GM21367 (cell line): Measurements from ENCODE around the gene FBXO34.
A peak's percentile ranks its signal among the peaks of the same experiment; 100 is the strongest.
"Not testable (repeated sequence)": the region's sequence is repeated elsewhere in the genome, so short reads cannot be mapped to it uniquely, and the experiment has no call there.

Source experiments
- ATAC-seq: cut with Tn5 transposase; IDR thresholded peaks from one replicate; pipeline ENCODE4 v1.9.1; 2021; ENCODE audit not compliant: unreplicated experiment

Gene FBXO34

DNA sequence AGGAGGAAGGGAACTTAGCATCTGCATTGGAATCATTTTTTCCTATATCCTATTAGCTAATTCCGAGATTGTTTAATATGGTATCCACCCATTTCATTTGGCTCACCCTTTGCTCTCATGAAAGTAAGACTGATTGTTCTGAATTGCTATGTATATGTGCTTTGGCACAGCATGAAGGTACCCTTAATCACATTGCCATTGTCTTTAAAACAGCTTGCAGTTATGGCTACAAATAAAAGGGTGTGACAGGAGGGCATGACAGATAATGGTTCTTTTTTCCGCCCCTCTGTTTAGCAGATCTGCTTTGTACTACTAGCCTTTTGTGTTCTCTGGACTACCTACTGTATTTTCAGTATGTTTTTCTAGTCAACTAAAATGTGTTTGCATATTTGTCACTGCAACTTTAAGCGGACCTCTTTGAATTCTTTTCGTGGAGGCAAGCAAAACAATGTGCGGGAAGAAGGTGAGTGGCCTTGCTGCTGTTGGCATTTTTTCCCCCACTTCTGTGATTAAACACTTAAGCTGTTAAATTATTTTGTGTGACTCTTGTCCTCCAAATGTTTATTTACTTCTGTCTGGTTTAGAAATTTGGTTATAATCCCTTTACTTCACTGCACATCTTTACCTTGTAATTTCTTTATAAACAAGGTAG, 35.8 kb downstream of the FBXO34 start:
- no peak for ATAC-seq

DNA sequence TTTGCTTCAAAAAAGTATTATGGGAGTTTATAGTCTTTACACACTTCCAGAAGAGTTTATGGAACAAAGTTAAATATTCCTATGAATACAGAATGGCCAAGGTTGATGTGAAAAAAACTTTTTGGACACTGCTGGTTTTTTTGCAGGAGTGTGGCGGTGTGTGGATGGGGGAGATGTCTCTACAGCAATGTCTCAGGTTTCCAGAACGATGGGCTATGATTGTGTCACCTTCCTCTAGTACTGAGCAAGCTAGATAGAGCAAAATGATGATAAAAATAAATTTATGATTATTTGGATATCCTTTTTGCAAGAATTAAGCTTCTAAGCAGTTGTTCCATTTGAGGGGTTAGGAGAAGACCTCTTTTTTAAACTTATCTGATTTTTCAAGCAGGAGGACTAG, 37.9 kb downstream of the FBXO34 start:
- no peak for ATAC-seq

DNA sequence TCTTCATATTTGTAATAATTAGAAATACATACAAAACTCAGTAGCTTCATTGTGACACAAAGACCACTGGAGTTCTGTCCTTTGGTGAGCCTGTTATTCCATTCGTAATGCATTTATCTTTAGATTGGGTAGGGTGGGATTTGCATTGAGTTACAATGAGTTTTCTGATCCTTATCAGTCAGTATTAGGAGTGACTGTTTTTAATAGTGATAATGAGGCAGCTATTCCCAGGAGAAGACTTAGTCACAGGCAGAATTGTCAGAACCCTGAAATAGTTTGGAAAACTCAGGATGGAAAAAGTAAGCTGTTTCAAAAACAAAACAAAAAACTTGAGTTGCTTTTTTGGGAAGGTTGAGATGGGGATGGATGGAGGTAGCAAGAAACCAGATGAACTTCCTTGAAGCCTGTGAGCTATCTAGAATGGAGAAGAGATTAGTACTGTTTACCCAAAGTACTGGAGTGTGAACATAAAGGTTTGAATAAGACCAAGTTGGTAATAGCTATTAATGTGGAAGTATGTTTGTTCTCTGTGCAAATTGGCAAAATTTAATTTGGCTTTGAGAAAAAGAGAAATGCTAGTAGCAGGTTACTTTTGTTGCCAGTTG, 38.6 kb downstream of the FBXO34 start:
- ATAC-seq, result no peak

DNA sequence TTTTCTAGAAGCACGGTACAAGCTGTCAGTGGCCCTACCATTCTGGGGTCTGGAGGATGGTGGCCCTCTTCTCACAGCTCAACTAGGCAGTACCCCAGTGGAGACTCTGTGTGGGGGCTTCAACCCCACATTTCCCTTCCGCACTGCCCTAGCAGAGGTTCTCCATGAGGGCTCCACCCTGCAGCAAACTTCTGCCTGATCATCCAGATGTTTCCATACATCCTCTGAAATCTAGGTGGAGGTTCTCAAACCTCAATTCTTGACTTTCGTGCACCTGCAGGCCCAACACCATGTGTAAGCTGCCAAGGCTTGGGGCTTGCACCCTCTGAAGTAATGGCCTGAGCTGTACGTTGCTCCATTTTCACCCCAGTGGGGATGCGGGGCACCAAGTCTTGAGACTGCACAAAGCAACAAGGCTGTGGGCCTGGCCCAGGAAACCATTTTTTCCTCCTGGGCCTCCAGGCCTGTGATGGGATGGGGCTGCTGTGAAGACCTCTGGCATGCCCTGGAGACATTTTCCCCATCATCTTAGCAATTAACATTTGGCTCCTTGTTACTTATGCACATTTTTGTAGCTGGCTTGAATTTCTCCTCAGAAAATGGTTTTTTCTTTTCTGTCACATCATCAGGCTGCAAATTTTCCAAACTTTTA, 41.3 kb downstream of the FBXO34 start:
- ATAC-seq, result not testable (repeated sequence)

DNA sequence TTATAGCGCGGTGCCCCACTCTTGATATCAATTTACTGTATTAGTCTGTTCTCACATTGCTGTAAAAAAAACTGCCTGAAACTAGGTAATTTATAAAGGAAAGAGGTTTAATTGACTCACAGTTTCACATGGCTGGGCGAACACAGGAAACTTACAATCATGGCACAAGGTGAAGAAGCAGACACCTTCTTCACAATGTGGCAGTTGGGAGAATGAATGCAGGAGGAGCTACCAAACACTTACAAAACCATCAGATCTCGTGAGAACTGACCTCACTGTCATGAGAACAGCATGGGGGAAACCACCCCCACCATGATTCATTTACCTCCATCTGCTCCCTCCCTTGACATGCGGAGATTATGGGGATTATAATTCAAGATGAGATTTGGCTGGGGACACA, 42.3 kb downstream of the FBXO34 start:
- ATAC-seq, result no peak

DNA sequence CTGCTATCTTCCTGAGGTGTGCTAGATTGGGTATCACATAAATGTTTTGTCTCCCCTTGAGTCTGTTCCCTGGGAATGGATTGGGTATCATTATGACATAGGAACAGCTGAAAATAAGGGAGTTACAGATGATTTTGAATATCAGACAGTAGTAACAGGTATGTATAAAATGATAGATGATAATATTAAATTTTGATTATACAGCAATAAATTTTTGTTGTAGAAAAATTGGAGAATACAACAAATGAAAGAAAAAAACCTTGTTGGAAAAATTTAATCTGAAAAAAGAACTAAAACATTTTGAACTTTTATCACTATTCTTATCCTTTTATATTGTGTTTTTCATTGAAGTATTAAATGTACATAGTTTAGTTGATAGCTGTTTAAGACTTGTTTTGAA, 43.2 kb downstream of the FBXO34 start:
- no peak for ATAC-seq

DNA sequence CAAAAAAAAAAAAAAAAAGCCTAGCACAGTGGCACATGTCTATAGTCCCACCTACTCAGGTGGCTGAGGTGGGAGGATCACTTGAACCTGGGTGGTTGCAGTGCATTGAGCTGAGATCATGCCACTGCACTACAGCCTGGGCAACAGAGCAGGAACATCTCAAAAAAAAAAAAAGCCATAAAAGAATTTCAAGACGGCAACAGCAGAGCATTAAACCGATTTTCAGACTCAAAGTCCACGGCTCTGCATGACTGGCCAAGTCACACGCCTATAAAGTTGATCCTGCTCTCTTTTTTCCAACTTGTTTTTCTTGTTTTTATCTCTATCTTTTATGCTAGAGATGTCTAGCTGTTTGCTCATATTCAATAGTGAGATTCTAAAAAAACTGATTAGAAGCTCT, 45.3 kb downstream of the FBXO34 start:
- no peak for ATAC-seq

DNA sequence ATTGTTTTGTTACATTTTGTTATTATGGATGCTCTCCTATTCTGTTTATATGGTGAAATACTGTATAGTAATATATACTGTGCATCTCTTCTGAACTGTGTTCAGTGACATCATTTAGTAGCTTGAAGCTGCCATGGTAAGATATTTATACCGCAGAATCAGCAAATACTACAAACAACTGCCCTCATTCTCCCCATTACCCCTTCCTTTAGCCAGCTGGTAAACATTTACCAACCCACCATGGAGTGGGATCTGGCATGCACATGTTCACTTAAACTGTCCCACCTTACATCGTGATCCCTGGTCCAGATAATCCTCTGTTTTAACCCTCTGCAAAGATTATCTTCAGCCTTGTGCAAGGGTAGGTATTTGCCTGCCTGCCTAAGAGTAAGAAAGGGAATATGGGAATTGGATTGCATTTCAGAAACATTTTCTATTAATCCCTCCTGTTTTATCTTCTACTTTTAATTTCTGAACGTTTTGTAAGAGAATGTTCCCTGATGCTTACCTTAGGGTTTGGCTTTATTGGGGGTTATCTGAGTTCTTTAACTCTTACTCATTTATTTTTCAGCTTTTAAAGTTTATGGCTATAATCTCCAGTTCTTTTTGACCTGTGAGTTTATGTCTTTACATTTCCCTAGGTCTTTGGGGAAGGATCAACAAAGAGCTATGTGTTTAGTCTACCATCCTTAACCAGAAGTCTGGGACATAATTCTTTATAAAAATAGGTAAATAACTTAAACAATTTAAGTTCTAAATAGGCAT, 46.5 kb downstream of the FBXO34 start:
- no peak for ATAC-seq

DNA sequence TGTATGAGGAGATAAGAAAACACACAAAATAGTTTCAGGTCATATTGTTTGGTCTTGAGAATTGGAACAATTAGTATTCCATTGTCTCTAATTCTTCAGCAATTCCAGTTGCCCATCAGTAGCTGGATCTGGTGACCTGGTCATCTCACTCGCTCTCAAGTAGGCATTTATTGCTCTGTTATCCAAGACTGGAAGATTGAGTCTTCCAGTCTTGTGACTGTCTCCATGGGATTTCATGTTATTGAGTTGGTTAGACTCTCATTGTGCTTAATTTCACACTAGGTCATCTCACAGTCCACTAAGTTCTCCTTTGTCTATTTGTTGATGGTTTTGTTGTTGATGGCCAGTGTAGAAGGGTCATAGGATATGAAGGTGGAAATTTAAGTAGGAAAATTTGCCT, 47.5 kb downstream of the FBXO34 start:
- no peak for ATAC-seq

DNA sequence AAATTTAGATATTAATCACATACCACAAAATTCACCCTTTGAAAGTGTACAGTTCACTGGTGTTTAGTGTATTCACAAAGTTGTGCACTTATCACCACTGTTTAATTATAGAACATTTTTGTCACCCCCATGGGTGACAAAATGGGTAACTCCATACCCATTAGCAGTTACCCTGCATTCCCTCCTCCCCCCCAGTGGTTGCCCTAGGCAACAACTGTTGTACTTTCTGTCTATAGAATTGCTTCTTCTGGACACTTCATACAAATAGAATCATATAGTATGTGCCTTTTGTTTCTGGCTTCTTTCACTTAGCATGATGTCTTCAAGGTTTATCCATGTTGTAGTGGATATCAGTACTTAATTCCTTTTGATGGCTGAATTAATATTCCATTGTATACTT, 52.7 kb downstream of the FBXO34 start:
- ATAC-seq, result no peak

DNA sequence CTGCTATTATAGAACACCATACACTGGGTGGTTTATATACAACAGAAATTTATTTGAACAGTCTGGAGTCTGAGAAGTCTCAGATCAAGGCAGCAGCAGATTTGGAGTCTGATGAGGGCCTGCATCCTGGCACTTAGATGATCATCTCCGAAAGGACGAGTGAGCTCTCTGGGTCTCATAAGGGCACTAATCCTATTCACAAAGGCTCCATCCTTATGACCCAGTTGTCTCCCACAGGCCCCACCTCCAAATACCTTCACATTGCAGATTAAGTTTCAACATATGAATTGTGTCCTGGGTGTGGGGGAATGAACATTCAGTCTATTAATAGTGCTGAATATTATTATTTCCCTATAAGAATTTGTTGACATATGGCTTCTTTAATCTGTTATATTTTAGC, 53.6 kb downstream of the FBXO34 start:
- ATAC-seq, result no peak

DNA sequence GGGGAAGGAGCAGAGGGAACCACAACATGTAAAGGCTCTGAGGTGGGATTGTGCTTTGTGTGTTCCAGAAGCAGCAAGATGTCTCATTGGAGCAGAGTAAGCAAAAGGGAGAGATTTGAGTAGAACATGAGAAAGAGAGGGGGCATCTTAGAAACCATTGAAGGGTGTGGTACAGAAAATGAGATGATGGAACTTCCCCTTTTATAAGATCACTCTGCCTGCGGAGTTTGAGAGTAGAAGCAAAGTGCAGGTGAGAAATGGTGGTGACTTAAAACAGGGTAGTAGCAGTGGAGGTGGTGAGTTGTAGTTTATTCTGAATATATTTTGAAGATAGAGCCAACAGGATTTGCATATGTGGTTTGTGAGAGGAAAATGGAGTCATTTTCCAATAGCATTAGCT, 56.0 kb downstream of the FBXO34 start:
- ATAC-seq, result peak; percentile 69

DNA sequence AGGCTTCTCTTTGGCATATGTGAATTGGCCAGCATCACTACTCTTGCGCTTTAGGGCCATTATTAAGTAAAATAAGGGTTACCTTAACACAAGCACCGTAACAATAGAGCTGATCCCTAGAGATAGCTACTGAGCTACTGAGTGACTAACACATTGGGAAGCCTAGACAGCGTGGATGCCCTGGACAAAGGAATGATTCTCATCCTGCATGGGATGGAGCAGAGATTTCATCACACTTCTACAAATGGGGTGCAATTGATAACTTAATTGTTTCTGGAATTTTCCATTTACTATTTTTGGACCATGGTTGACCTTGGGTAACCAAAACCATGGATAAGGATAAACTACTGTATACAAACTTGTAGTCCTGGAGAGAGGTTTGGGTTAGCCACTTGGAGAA, 57.1 kb downstream of the FBXO34 start:
- no peak for ATAC-seq

DNA sequence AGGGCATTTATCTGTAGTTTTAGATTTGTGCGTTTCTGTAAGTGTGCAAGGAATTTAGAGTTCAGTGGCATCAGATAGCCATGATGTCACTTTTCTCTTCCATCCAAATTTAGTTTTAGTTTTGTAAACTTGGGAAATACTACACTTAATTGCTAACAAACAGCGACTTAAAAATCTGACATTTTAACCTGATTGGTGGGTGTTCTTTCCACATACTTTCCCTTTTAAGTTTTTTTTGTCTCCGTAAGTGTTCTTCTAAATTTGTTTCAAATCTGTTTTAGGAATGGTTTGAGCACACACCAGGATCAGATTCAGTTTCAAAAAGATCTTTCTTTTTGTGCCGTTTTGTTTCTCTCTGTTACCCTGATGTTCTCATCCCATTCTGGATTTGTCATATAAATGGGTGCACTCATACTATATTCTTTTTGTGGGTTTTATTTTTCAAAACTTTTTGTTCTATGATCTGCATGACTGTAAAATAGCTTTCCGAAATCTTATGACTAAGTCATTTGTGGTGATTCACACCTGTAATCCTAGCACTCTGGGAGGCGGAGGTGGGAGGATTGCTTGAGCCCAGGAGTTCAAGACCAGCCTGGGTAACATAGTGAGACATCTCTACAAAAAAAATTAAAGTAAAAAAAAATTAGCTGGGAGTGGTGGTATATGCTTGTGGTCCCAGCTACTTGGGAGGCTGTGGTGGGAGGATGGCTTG, 58.9 kb downstream of the FBXO34 start:
- no peak for ATAC-seq

DNA sequence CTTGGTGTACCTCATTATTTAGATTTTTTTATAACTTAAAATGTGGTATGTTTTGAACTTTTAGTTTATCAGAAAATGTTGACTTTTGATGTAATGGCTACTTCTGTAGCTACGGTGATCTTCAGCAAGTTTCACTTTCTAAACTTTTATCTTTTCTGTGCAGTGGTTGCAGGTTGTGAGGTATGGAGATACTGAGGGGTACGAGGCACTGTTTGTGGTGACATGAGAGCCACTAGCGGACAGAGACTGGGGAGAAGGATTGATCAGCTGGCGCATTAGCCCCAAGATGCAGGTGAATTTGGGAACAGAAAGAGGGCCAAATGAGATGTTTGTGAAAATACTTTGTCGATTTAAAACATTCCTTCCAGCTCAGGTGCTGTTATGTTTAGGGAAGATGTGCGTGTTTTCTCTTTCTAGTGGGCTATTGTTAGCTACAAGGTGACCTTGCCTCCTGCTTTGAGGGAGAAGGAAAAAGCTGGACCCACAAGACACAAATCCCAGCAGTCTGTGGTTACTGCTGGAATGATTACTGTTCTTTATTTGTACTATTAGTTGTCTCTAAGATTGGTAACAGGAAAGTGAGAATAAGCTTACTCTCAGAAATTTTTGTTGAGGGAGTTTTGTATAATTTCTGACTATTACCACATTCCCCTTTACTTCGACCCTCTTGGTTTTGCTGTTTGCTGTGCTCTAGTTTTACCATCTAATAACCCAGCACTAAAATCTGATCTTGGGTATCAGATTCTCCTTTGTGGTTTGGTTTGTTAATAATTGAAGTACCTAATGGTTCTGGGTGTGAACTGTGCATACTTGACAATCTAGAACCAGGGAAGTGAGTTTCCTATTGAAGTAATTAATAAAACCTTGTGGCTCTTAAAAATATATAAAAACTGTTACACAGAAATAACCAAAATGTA, 61.7 kb downstream of the FBXO34 start:
- ATAC-seq, result peak; percentile 33

DNA sequence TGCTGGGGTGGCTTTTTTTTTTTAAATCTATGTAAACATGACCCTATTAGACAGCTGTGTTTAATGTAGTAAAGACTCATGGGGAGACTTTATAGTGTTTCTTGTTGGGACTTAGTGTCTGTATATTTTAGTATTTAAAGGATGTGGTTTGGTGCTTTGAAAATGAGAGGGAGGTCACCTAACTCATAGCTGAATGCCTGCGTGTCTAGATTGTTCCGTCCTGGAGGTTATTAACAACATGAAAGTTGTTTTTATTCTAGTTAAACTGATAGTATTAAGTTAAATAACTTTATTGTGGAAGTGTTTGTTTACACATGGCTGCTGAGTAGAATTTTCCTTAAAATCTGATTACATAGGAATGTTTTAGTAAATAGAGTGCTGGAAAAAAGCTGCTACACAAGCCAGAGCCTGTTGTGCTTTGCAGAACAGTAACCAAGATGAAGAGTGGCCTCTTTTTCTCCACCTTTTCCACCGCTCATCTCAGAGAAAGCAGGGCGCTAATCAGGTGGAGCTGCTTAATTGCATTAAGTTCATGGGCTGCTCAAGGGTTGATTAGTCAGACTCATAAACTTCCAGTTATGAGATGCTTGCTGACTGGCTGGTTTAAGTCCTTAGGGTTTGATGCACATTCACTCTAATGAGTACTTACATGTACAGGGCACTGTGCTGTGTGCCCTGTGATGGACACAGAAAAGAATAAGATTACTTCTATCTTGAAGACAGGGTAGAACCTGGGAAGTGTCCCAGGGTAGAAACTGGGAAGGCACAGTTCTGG, 62.7 kb downstream of the FBXO34 start:
- ATAC-seq, result peak; percentile 43

DNA sequence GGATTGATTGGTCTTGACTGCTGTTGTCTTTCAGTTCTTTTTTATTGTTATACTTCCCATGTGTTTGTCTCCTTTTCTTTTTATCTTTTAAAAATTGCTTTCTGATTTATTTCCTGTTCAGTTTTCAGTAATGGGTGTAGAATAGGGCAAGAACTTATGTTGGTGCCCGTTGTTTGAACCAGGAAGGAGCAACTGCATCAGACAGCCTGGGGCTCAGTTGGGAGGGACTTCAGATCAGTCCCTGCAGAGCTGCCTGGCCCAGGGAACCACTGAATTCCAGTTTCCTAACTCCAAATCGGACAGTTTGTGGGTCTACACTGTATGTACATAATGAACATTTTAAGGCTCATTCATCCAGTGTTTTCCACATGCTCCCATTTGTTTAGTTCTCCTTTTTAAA, 64.9 kb downstream of the FBXO34 start:
- no peak for ATAC-seq

DNA sequence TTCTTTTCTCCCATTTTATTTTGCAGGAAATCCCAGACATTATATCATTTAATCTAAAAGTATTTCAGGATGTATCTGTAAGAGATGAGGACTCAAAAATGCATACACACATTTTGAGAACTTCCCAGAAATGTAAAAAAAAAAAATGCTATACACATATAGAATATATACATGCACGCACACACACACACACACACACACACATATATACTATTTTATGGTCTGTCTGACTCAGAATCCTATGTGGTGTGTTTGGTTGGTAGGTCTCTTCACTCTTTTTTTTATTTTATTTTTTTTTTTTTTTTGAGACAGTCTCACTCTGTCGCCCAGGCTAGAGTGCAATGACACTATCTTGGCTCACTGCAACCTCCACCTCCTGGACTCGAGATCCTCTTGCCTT, 65.5 kb downstream of the FBXO34 start:
- no peak for ATAC-seq

DNA sequence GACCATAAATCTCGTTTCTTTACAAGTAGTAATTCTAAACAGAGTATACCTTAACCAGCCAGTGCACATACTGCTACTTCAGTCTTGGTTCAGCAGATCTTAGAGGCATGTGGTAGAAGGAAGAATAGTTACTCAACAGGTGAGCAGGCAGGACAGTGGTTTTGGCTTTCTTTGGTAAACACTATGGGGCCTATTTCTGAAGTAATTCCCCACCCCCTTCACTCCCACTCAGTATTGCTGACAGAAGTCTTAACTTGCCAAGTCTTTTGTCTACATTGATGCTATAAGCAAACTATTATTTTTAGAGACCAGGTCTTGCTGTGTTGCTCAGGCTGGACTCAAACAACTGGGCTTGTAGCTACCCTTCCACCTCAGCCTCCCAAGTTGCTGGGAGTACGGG, 68.5 kb downstream of the FBXO34 start:
- ATAC-seq, result peak; percentile 67
